Mesenchymal stem cell (in vitro differentiated cells and primary cell): ENCODE measurements around the gene STX1B.

ENCODE experiments used
- DNase-seq: peaks from one replicate; pipeline ENCODE4 v3.0.0-alpha.2; 2013
- H2AFZ ChIP-seq: one replicate; pipeline ENCODE4 v1.6.1; 2013; ENCODE audit warnings: low read depth, mild to moderate bottlenecking, control low read depth, inconsistent platforms, low read length, moderate library complexity
- H2AK5ac ChIP-seq: 2 replicates; pipeline ENCODE4 v1.6.1; 2013; ENCODE audit warnings: low read length, moderate library complexity, mild to moderate bottlenecking, inconsistent platforms; ENCODE audit not compliant: severe bottlenecking
- H2BK120ac ChIP-seq: one replicate; pipeline ENCODE4 v1.6.1; 2013; ENCODE audit warnings: low read depth, mild to moderate bottlenecking, inconsistent platforms, low read length, moderate library complexity
- H2BK12ac ChIP-seq, 2 experiments: one replicate each; pipeline ENCODE4 v1.6.1; 2013; ENCODE audit warnings: inconsistent platforms in 2 of 2, low read length in 2 of 2, mild to moderate bottlenecking in 2 of 2, moderate library complexity in 2 of 2, control low read depth in 1 of 2
- H2BK15ac ChIP-seq: one replicate; pipeline ENCODE4 v1.6.1; 2013; ENCODE audit warnings: mild to moderate bottlenecking, low read depth, inconsistent platforms; ENCODE audit not compliant: poor library complexity, severe bottlenecking
- H2BK5ac ChIP-seq: 2 replicates; pipeline ENCODE4 v1.6.1; 2013; ENCODE audit warnings: low read depth, mild to moderate bottlenecking, low read length, control low read depth, inconsistent platforms; ENCODE audit not compliant: poor library complexity, severe bottlenecking
- H3K14ac ChIP-seq, 2 experiments: one replicate each; pipeline ENCODE4 v1.6.1; 2013; ENCODE audit warnings: inconsistent platforms in 2 of 2, low read length in 2 of 2, control low read depth in 1 of 2, mild to moderate bottlenecking in 1 of 2, moderate library complexity in 1 of 2
- H3K18ac ChIP-seq, 2 experiments: one replicate each; pipeline ENCODE4 v1.6.1; 2013; ENCODE audit warnings: inconsistent platforms in 2 of 2, low read length in 2 of 2, control low read depth in 1 of 2, low read depth in 1 of 2, mild to moderate bottlenecking in 1 of 2
- H3K23ac ChIP-seq, 2 experiments: one replicate each; pipeline ENCODE4 v1.6.1; 2013; ENCODE audit warnings: inconsistent platforms in 2 of 2, low read length in 2 of 2, mild to moderate bottlenecking in 2 of 2, moderate library complexity in 2 of 2, control low read depth in 1 of 2
- H3K27ac ChIP-seq: 2 replicates; pipeline ENCODE4 v1.5.1; 2013; ENCODE audit warnings: mild to moderate bottlenecking, moderate library complexity, low read length, control low read depth, inconsistent platforms; ENCODE audit not compliant: poor library complexity, severe bottlenecking
- H3K27me3 ChIP-seq, 2 experiments: 2 replicates each; pipeline versions ENCODE4 v1.6.1 to v1.7.0; 2013; ENCODE audit warnings: low read length in 2 of 2, mild to moderate bottlenecking in 2 of 2, moderate library complexity in 2 of 2, control low read depth in 1 of 2, inconsistent platforms in 1 of 2; ENCODE audit not compliant: control insufficient read depth in 1 of 2, insufficient read depth in 1 of 2
- H3K36me3 ChIP-seq, 2 experiments: 2 replicates each; pipeline versions ENCODE4 v1.6.1 to v1.7.0; 2013; ENCODE audit warnings: low read length in 2 of 2, control low read depth in 1 of 2, inconsistent platforms in 1 of 2, low read depth in 1 of 2, mild to moderate bottlenecking in 1 of 2; ENCODE audit not compliant: insufficient read depth in 2 of 2, control insufficient read depth in 1 of 2
- H3K4ac ChIP-seq, 2 experiments: one replicate each; pipeline ENCODE4 v1.6.1; 2013; ENCODE audit warnings: inconsistent platforms in 2 of 2, low read length in 2 of 2, mild to moderate bottlenecking in 2 of 2, moderate library complexity in 2 of 2, control low read depth in 1 of 2, low read depth in 1 of 2
- H3K4me1 ChIP-seq: 2 replicates; pipeline ENCODE4 v1.6.1; 2013; ENCODE audit warnings: low read depth, low read length, control low read depth; ENCODE audit not compliant: control insufficient read depth, insufficient read depth
- H3K4me2 ChIP-seq: 2 replicates; pipeline ENCODE4 v1.6.1; 2013; ENCODE audit warnings: low read length, mild to moderate bottlenecking, inconsistent platforms; ENCODE audit not compliant: poor library complexity, severe bottlenecking
- H3K4me3 ChIP-seq, 2 experiments: 2 replicates each; pipeline versions ENCODE4 v1.5.1 to v1.7.0; 2013; ENCODE audit warnings: low read length in 2 of 2, mild to moderate bottlenecking in 2 of 2, control low read depth in 1 of 2, low read depth in 1 of 2; ENCODE audit not compliant: insufficient read depth in 1 of 2
- H3K79me1 ChIP-seq: replicated peaks from 2 replicates; pipeline ENCODE4 v1.6.1; 2013; ENCODE audit warnings: mild to moderate bottlenecking, control low read depth, low read length, inconsistent platforms; ENCODE audit not compliant: poor library complexity, severe bottlenecking
- H3K9ac ChIP-seq: 2 replicates; pipeline ENCODE4 v1.7.0; 2013; ENCODE audit warnings: mild to moderate bottlenecking, low read length, moderate library complexity
- H3K9me3 ChIP-seq: 2 replicates; pipeline ENCODE4 v1.7.0; 2013; ENCODE audit warnings: mild to moderate bottlenecking, low read length; ENCODE audit not compliant: control insufficient read depth
- H4K8ac ChIP-seq: one replicate; pipeline ENCODE4 v1.6.1; 2013; ENCODE audit warnings: inconsistent platforms, mild to moderate bottlenecking, low read length, moderate library complexity
- H4K91ac ChIP-seq: one replicate; pipeline ENCODE4 v1.6.1; 2013; ENCODE audit warnings: mild to moderate bottlenecking, low read length, inconsistent platforms
- WGBS: methylation state at CpG from one replicate; pipeline ENCODE4 v1.1.7; 2013; ENCODE audit warnings: mixed read lengths; 5-methylcytosine and 5-hydroxymethylcytosine counted together

Gene STX1B

DNA sequence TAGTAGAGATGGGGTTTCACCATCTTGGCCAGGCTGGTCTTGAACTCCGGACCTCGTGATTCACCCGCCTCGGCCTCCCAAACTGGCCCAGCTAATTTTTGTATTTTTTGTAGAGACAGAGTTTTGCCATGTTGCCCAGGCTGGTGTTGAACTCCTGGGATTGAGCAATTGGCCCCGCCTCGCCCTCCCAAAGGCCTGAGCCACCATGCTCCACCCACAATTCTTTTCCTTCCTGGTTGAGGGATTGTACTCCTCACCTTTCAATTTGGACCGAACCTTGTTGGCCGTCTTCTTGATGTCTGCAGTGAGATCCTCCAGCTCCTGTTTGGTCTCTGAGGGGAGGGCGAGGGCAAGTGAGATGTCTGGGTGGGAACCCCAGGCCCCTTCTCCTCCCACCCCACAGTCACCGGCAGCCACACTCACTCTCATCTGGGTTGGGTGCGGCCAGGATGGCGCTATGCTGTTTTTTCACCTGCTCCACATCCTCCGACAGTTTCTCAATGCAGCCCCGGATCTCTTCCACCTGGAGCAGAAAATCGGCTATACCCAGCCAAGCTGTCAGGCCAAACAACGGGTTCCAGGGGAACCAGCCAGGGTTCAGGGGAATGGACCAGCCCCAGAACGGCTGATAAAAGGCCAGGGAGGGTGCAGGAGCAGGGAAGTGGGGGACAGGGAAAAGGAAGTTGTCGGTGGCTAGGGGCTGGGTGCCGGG lies 9.6 kb downstream of the STX1B start:
- H4K91ac ChIP-seq = no peak overlapping the region
- no peak overlapping the region for H2BK5ac ChIP-seq
- no peak overlapping the region for H2BK12ac ChIP-seq
- H3K23ac ChIP-seq = no peak overlapping the region
- H3K79me1 ChIP-seq = peaks cover 19% of the 10 kb centered on the region
- no peaks in the 10 kb centered on the region for H3K27me3 ChIP-seq
- H3K36me3 ChIP-seq = peaks cover 0 to 6% of the 10 kb centered on the region in 2 experiments
- no peak overlapping the region for H3K4ac ChIP-seq
- H3K4me2 ChIP-seq = no peak overlapping the region
- no peaks in the 10 kb centered on the region for H3K9me3 ChIP-seq
- no peak overlapping the region for H2AFZ ChIP-seq
- H2BK15ac ChIP-seq = no peak overlapping the region
- no peak overlapping the region for H3K18ac ChIP-seq
- 97% methylated on average over 17 of the region's 19 CpGs for WGBS
- no peak overlapping the region for H2BK120ac ChIP-seq
- no peak for DNase-seq
- no peak overlapping the region for H3K4me3 ChIP-seq
- H3K27ac ChIP-seq = no peak overlapping the region
- no peak overlapping the region for H3K9ac ChIP-seq
- no peak overlapping the region for H3K14ac ChIP-seq
- peaks cover 32% of the 10 kb centered on the region for H3K4me1 ChIP-seq
- H4K8ac ChIP-seq = no peak overlapping the region
- no peak overlapping the region for H2AK5ac ChIP-seq

DNA sequence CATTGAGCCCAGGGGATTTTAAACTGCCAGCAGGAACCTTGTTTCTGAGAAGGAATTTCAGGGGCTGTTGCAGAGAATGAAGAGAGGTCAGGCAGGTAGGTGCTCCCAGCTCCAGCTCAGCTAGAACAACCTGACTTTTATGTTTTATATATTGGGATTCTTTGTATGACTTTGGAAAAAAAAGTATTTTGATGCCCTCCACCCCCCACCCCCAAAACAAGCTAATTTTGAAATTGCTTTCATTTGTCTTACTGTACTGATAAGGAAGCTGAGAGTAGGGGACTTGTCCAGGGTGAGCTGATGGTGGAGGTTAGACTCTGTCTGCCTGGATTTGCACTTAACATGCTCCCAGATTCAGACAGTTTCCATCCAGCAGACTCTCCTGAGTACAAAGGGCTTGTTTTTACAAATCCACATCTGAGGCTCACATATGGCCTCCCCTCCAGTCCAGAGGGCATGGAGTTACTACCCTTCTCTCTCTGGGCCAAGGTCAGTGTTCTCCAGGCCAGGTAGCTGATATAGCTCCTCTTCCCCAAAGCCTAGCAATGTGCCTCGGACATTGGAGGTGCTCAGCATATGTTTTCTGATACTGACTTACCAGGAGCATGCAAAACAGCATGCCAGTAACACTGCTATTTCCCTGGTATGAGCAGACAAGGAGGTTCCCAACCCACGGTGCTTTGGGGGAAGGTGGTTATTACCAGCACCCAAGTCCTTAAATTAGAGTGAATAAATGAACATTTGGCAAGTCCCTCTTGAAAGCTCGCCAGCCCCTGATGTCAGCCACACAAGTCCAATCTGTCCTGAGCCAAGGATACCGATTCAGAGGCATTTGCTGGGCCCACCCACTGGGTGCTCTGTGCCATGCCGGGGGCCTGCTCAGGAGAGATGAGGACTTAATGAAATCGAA lies 11.3 kb downstream of the STX1B start:
- peak; percentile 12 for DNase-seq
- Histone ChIP-seq H3K79me1 (peaks cover 13% of the 10 kb centered on the region), H3K27ac (peak overlapping the region; percentile 98), H2BK15ac (no peak overlapping the region), H2AFZ (no peak overlapping the region), H4K8ac (no peak overlapping the region), H3K14ac (no peak overlapping the region), H3K23ac (peak overlapping the region in 1 of 2 experiments; percentile 26), H3K4me3 (peak overlapping the region in 1 of 2 experiments; percentile 35), H2BK120ac (no peak overlapping the region), H3K4me1 (peaks cover 30% of the 10 kb centered on the region), H3K36me3 (peaks cover 0 to 6% of the 10 kb centered on the region in 2 experiments), H3K9me3 (no peaks in the 10 kb centered on the region), H3K18ac (peak overlapping the region in 1 of 2 experiments; percentile 44), H2BK5ac (peak overlapping the region; percentile 12), H3K4ac (no peak overlapping the region), H2BK12ac (peak overlapping the region in 1 of 2 experiments; percentile 39), H3K4me2 (no peak overlapping the region), H3K9ac (peak overlapping the region; percentile 92), H2AK5ac (peak overlapping the region; percentile 67), H4K91ac (no peak overlapping the region), H3K27me3 (no peaks in the 10 kb centered on the region)
- 89% methylated on average over 5 of the region's 6 CpGs for WGBS

DNA sequence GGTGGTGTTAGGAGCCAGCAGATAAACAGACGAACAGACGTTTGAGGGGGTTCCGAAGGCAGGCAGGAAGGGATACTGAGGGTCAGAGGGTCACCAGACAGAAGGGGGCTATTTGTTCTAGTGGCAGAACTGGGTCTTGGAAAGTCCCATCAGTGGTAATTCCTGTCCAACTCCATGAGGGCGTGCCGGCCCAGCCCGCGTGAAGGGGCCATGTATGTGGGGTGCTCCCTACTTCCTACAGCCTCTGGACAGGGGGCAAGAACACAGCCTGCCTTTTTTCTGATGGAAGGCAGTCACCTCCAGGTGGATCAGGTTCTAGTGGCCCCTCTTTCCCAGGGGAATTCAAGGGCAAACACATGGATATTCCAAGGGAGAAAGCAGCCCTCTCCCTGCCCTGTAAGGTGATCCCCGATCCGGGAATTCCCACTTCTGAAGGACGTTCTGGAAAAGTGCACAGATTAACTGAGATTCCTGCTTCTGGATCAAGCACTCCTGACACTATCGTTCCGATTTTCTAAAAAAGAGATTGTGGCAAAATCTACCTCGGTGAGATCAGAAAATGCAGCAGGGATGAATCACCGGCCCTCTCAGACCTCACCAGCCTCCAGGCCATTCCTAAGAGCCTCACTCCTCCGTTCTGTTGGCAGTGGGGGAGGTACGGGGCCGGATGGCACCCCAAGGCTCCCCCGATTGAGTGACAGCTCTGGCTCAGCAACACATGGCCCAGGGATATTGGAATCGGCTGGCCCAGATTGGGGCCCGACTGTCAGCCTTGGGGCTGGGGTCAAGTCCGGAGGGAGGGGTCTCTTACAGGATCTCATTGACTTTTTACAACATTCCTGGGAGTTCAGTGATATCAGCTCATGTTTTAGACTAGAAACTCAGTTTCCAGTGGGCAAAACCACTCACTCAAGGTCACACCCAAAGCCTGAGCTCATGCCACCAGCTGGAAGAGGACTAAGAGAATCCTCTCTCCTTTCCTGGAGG lies 12.4 kb downstream of the STX1B start:
- WGBS = 28% methylated on average over 21 of the region's 21 CpGs
- H3K79me1 ChIP-seq = peaks cover 11% of the 10 kb centered on the region
- peak overlapping the region; percentile 96 for H2AFZ ChIP-seq
- peak overlapping the region; percentile 59 for H4K91ac ChIP-seq
- H2BK15ac ChIP-seq = peak overlapping the region; percentile 66
- peak overlapping the region; percentile 39 to 69 for H3K4me3 ChIP-seq
- peak overlapping the region; percentile 98 for H3K27ac ChIP-seq
- peak; percentile 78 for DNase-seq
- peak overlapping the region; percentile 91 for H2BK5ac ChIP-seq
- H2BK12ac ChIP-seq = peak overlapping the region in 1 of 2 experiments; percentile 59
- H3K9ac ChIP-seq = peak overlapping the region; percentile 92
- H3K36me3 ChIP-seq = peaks cover 3 to 10% of the 10 kb centered on the region in 2 experiments
- peak overlapping the region; percentile 71 to 94 for H3K18ac ChIP-seq
- H2AK5ac ChIP-seq = peak overlapping the region; percentile 61
- H2BK120ac ChIP-seq = no peak overlapping the region
- peak overlapping the region; percentile 66 for H3K4me2 ChIP-seq
- H3K9me3 ChIP-seq = no peaks in the 10 kb centered on the region
- H4K8ac ChIP-seq = peak overlapping the region; percentile 90
- no peaks in the 10 kb centered on the region for H3K27me3 ChIP-seq
- H3K14ac ChIP-seq = peak overlapping the region in 1 of 2 experiments; percentile 99
- peak overlapping the region in 1 of 2 experiments; percentile 84 for H3K23ac ChIP-seq
- H3K4ac ChIP-seq = peak overlapping the region; percentile 71 to 86
- H3K4me1 ChIP-seq = peaks cover 28% of the 10 kb centered on the region
